ENCODE results near the gene C1QTNF12. TPM values are rescaled to one million over a fixed set of nuclear protein-coding genes. Genes with fewer than 3 reads are reported as not detected.

Gene C1QTNF12
- total and polyA plus RNA-seq, 2 donors (not counting 3 experiments of a cell fraction or from before 2014, with no cell fraction given), result 1.0 to 1.9 TPM

- dilution Hi-C loops (cut with MboI; ENCODE audit: extremely low pct_ligation_motif_present, low sequenced_read_pairs), result no loop called here
- Histone ChIP-seq H2AFZ (ENCODE audit: low read depth, low read length) (no peak overlapping the region), H4K20me1 (replicated peaks; ENCODE audit: control insufficient read depth, extremely low read depth, insufficient read depth, low read length) (no peaks in the 10 kb centered on the region), H3K27me3 (ENCODE audit: control insufficient read depth in 2 of 2, insufficient read depth in 2 of 2, low read length in 2 of 2) (no peaks in the 10 kb centered on the region), H3K9me3 (replicated peaks; ENCODE audit: control insufficient read depth, insufficient read depth, low read length) (no peaks in the 10 kb centered on the region), H3K27ac (ENCODE audit: insufficient read depth, low read depth, low read length) (no peak overlapping the region), H3K9me1 (replicated peaks; ENCODE audit: control insufficient read depth, extremely low read depth, insufficient read depth, low read length) (no peaks in the 10 kb centered on the region), H3K4me2 (ENCODE audit: insufficient read depth, low read length) (no peak overlapping the region), H3K79me2 (ENCODE audit: control insufficient read depth, insufficient read depth, low read length) (peaks cover 3% of the 10 kb centered on the region), H3K4me3 (replicated peaks in 1 of 3; ENCODE audit: insufficient read depth in 1 of 3, low read depth in 1 of 3, low read length in 3 of 3) (no peak overlapping the region), H3K9ac (replicated peaks; ENCODE audit: extremely low read depth, insufficient read depth, low read length) (no peak overlapping the region), H3K4me1 (ENCODE audit: control insufficient read depth, extremely low read depth, insufficient read depth, low read length) (no peaks in the 10 kb centered on the region), H3K36me3 (ENCODE audit: control insufficient read depth in 2 of 2, extremely low read depth in 1 of 2, insufficient read depth in 2 of 2, low read length in 2 of 2) (peaks cover 0 to 24% of the 10 kb centered on the region in 2 experiments)
- FAIRE-seq (no peak), DNase-seq (ENCODE audit: low read depth, low spot score) (no peak)
- TF ChIP-seq POLR2A (IDR thresholded peaks at IDR 0.05; ENCODE audit: low read depth, low read length) (no peak), JUN (IDR thresholded peaks at IDR 0.05; ENCODE audit: borderline replicate concordance, insufficient read depth, insufficient read length, low read depth) (no peak), FOS (IDR thresholded peaks at IDR 0.05; ENCODE audit: borderline replicate concordance, insufficient read depth, low read length) (no peak), CTCF (IDR thresholded peaks at IDR 0.05; ENCODE audit: extremely low read depth in 1 of 2, insufficient read depth in 1 of 2, low read depth in 1 of 2, low read length in 2 of 2) (no peak), EZH2 (IDR thresholded peaks at IDR 0.05; ENCODE audit: borderline replicate concordance, low read depth, low read length, severe bottlenecking) (no peak), MYC (IDR thresholded peaks at IDR 0.05; ENCODE audit: low read depth, low read length) (no peak), MAX (IDR thresholded peaks at IDR 0.05; ENCODE audit: insufficient read depth, insufficient read length) (no peak)
- POLR2A ChIA-PET, result no interaction called here
- TSS peak; percentile 56 for BruUV-seq (replicated peaks)
- intact Hi-C loops (cut with micrococcal nuclease), result no loop called here
- CTCF ChIA-PET, result interaction anchor here (1.2 kb wide), 1 partner anchor 253 kb away, joined by 3 read pairs; no protein-coding TSS in a partner anchor
Measured at GRCh38 chr1:1255078-1255477, 8.6 kb upstream of the C1QTNF12 start.
